LHCN-M2 (cell line): ENCODE data around the gene ASPSCR1. TPM values are rescaled to one million over a fixed set of nuclear protein-coding genes. Genes with fewer than 3 reads are reported as not detected.
A peak's percentile ranks its signal among the peaks of the same experiment; 100 is the strongest.
"Not testable (repeated sequence)": the region's sequence is repeated elsewhere in the genome, so short reads cannot be mapped to it uniquely, and the experiment has no call there.

Source experiments
- DNase-seq: peaks from one replicate; pipeline ENCODE4 v3.0.0-alpha.2; 2012; ENCODE audit warnings: low read depth
- total RNA-seq: library from RNA; depleted of rRNA; stranded (reverse); fragments of >200 nt; gene quantifications from 2 replicates; pipeline ENCODE4 v1.2.3, GENCODE V29; 2014

Gene ASPSCR1
- total RNA-seq, 1 experiment from 2014 or later: 25.9 TPM

DNA sequence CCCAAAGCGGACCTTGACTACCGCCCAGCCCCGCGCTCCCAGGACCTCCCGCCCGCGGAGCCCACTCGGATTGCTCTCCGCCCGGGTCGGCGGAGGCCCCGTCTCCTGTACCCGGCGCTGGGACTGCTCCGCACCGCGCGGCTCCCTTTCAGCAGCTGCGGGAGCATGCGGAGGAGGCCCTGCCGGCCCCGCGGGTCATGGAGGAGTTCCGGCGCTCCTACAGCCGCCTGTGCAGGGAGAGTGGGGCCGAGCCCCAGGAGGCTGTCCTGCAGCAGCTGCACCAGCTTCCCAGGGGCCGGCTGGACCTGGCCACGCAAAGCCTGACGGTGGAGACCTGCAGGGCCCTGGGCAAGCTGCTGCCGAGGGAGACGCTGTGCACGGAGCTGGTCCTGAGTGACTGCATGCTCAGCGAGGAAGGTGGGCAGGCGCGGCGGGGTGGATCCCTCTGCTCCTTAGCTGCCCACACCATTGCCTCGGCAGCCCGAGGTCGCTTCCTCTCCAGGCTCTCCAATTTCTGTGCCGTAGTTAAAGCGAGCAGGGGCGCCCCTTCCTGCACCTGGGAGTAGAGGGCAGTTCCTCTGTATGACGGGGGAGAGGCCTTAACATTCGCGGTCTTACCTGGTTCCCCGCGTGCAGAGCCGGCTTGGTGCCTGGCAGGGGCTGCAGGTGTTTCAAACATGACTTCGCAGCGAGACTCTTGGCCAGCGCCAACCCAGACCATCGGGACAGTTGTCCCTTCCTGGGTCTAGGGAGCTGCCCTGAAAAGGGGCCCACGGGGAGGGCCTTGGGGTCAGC lies 46.2 kb downstream of the ASPSCR1 start:
- peak; percentile 49 for DNase-seq

DNA sequence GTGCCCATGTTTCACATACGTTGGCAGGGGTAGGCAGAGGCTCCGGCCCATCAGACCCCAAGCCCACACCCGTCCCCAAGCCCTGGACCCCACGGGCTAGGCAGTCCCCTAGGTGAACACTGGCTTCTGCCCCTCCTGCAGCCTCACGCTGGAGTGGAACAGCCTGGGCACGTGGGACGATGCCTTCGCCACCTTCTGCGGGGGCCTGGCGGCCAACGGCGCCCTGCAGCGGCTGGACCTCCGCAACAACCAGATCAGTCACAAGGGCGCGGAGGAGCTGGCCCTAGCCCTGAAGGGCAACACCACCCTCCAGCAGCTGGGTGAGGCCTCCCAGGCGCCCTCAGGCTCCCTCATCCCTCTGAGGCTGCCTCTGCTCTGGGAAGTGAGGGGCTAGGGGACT lies 47.4 kb downstream of the ASPSCR1 start:
- DNase-seq: no peak

DNA sequence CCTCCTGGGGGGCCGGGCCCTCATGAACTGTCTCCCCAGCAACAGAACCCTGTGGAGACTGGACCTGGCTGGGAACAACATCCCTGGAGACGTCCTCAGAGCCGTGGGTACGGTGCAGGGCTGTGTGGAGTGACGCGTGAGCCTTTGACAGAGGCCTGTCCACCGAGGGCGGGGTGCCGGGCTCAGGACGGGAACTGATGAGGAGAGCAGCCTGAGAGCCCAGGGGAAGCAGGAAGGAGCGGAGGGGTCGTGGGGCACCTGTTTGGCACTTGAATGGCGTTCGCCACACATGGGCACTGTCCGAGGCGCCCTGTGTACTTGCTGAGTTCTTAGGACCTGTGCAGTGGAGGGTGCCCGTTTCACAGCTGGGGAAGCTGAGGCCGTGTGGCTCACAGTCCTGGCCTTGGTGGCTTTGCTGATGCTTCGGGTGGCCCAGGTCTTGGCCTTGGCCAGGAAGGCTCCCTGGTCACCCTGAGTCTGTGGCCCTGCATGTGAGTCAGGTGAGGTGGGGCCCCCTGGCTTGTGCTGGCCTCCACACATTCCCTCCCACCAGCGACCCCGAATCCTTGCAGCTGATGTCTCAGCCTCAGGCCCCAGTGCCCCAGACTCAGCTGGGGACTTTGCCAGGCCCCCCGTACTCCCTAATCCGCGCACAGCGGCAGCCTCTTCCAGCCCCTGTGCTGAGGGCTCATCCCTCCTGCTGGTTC lies 48.1 kb downstream of the ASPSCR1 start:
- DNase-seq: no peak

DNA sequence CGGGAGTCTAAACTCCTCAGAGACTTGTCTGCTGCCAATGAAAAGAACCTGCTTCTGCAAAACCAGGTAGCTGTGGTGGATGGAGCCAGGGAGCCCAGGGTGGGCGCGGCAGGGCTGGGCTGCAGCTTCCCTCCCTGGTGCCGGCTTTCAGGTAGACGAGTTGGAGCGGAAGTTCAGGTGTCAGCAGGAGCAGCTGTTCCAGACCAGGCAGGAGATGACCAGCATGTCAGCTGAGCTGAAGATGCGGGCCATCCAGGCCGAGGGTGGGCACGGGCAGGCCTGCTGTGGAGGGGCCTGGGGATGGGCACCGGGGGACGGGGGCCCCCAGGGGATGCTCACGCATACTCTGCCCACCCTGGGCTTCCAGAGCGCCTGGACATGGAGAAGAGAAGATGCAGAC lies 50.8 kb downstream of the ASPSCR1 start:
- no peak for DNase-seq

- no peak for DNase-seq
These were observed 51.5 kb downstream of the ASPSCR1 start for GRCh38 chr17:82028966-82029365.

DNA sequence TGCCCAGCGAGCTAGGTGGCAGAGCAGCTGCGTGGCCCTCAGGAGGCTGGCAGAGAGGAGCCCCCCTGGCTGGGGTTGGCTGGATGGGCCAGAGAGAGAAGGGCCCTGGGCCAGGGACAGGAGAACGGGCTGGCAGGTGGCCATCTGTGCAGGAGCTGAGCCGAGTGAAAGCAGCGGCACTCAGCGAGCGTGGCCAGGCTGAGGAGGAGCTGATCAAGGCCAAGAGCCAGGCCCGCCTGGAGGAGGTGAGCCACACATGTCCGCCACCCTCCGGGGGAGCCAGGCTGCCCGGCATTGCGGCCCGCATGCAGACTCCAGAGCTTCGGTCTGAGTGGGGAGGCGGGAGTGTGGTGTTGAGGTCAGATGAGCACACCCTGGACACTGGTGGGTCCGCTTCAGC lies 52.0 kb downstream of the ASPSCR1 start:
- DNase-seq: no peak

GRCh38 chr17:82029990-82030469 lies 52.6 kb downstream of the ASPSCR1 start:
- no peak for DNase-seq

DNA sequence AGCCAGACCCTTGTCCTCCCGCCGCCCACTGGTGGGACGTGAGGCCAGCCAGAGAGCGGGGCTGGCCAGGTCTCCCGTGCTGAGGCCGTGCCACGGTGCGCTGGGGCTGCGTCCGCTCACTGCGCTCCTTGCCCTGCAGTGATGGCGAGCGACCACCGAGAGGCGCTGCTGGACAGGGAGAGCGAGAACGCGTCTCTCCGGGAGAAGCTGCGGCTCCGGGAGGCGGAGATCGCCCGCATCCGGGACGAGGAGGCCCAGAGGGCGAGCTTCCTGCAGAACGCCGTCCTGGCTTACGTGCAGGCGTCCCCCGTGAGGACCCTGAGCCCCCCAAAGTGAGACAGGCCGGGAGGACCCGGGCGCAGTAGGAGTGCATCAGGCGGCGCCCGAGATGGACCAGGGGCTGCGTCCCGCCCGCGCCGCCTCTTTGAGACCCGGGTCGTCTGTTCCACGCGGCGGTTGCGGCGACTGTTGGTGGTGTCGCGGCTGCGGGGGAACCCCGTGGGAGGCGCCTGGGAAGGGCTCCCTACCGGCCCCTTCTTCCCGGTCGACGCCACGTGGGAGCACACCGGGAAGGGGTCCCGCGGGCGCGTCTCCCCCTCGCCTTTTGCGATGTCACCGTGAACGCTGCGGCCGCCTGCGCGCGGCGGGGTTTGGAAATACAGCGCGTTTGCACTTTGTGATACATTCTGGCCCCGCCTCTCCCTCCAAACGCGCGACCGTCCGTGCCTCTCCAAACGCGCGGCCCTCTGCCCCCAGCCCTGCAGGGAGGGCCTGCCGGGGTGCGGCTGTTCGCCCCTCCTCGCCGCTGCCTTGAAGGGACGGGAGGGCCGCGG lies 53.3 kb downstream of the ASPSCR1 start:
- peak; percentile 51 for DNase-seq

GRCh38 chr17:82031303-82031884 lies 54.0 kb downstream of the ASPSCR1 start, which contains the start of gene RAC3:
TSS of gene RAC3 (plus strand) at chr17:82031678. CDS start at chr17:82031762, 84 bp downstream.
- no peak for DNase-seq

- DNase-seq: no peak
These were observed 54.6 kb downstream of the ASPSCR1 start for GRCh38 chr17:82031885-82032627.

- no peak for DNase-seq
These were observed 56.1 kb downstream of the ASPSCR1 start for GRCh38 chr17:82033359-82034085.

DNA sequence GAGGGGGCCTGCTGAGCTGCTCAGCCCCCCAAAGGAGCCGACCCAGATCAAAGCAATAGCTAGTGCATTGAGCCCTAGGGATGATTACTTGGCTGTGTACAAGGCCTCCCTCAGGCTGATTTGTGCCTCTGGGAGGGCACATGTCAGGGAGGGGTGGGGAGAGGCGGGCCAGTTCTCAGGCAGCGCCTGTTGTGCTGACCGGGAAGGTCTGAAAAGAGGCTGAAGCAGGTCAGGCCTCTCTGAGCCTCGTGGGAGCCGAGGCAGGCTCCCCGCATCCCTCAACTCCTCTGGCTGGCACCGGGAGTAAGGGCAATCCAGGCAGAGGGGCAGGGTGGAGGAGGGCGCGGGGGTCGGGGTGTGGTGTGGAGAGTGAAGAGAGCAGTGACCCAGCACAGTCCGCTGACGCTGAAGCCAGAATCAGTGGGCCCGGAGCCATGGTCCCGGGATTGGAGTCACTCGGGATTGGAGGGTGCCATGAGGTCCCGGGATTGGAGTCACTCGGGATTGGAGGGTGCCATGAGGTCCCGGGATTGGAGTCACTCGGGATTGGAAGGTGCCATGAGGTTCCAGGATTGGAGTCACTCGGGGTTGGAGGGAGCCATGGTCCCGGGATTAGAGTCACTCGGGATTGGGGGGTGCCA lies 57.1 kb downstream of the ASPSCR1 start:
- no peak for DNase-seq

DNA sequence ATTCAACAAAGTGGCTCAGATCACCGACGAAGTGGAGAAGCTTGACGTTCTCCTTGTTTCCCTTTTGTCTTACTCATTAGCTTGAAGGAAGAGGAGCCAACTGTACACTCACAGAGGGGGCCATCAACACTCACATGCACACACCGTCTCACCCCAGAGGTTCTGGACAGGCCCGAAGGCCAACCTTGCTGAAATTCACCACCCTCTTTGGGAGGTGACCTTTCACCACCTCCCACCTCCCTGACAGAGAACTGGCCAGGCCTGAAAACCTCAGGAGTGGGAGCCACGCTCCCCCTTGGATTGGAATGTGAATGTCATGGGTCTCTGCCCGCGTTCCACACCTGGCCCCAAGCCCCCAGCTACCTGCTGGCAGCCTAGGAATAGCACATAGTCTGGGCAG lies 58.1 kb downstream of the ASPSCR1 start:
- DNase-seq: no peak

DNA sequence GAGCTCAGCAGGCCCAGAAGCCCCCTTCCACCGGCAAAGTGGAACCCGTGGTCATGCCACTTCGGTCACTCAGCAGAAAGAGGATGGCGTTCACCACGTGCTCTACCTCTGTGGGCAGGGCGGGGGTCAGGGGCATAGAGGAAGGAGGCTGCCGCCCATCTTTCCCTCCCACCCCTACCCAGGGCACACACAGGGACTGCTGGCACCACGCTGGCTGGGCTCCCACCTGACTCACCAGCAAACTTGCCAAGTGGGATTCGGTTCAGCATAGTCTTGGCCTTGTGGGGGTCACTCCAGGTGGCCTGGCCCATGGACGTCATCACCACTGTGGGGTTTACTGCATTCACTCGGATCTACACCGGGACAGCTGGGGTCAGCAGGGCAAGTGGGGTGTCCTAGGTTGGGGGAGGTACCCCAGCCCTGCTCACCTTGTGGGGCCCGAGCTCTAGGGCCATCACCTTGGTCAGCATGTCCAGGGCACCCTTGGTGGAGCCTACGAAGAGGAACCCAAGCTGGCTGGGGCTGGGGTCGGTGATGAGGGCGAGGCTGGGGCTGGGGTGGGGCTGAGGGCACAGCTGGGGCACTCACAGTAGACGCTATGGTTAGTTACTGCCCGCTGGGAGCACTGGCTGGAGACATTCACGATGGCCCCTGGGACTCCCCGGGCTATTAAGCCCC lies 58.7 kb downstream of the ASPSCR1 start:
- no peak for DNase-seq

GRCh38 chr17:82036634-82037091 lies 59.2 kb downstream of the ASPSCR1 start:
- DNase-seq: no peak

DNA sequence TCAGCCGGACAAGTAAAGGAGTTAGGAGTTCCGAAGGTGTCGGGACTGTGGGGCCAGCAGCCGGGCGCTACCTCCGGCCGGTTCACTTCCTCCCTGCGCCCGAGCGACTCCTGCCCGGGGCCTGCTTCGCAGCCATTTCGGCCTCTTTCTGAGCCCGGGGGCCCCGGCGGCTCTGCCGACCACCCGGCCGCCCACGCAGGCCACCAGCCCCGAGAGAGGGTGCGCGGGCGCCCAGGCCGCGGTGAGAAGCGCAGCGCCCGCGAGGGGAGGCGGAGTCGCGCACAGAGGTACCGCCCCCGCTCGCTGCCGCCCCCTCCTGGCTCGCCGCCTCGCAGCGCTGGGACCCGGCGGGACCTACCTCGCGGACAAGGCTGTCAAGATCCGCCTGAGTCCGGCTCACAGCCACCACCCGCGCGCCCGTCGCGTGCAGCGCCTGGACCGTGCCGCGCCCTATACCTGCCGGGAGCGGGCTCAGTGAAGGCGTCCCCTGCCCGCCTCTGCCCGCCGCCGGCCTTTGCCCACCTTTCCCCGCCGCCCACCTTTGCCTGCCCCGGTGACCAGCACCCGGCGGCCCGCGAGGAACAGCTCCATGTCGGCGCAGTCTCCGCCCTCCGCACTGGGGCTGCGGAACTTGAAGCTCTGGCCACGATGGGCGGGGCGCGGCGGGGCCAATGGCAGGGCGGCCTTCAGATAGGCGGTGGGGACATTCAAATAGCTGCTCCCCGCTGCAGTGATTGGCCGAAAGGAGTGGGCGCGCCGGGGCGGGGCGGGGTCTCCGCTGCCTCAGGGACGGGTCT lies 59.9 kb downstream of the ASPSCR1 start, which contains the start of gene DCXR:
Gene DCXR, minus strand, starts transcription at position 606 of the 797 bp plus-strand sequence. Its CDS starts 15 bp downstream, at position 591.
- DNase-seq: peak; percentile 91

DNA sequence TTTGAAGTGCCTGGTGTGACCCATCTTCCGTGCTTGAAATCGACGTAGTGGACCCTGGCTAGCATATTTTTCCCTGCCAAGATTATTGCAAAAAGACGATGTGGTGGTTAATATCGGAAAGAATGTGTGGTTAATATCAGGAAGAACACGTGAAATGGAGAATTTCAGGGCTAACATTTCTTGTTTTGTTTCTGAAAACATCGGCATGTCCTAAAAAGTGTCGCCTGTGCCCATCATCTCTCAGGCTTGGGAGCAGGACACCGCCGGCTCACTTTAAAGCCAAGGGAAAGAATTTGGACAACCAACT lies 60.4 kb downstream of the ASPSCR1 start:
- DNase-seq: no peak

DNA sequence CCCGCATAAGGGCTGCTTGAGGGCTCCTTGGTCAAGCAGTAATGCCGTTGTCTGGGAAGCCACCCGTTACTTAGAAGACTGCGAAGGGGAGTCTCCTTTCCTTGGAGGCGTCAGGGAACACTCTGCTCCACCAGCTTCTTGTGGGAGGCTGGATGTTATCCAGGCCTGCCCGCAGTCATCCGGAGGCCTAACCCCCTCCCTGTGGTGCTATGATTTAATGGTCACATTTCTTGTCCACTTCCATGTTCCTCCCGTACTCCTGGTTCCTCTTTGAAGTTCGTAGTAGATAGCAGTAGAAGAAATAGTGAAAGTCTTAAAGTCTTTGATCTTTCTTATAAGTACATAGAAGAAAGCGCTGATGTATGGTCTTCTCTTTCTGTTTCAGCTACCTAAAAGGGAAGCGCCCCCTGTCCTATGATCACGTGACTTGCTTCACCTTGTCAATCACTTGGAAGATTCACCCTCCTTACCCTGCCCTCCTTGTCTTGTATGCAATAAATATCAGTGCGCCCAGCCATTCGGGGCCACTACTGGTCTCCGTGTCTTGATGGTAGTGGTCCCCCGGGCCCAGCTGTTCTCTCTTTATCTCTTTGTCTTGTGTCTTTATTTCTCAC lies 61.5 kb downstream of the ASPSCR1 start:
- not testable (repeated sequence) for DNase-seq
